H1 (cell line): Measurements from ENCODE around the gene RNF149. TPM values are rescaled to one million over a fixed set of nuclear protein-coding genes. Genes with fewer than 3 reads are reported as not detected.

ENCODE experiments used
- CTCF ChIA-PET: fragments of 300-600 bp; sonication (Branson Sonifier 250); formaldehyde crosslinking; loops from one replicate; lab custom pipeline; 2021; ENCODE audit not compliant: partially characterized antibody; lab: Charles Lee
- POLR2A ChIA-PET: fragments of 300-600 bp; sonication (Branson Sonifier 250); formaldehyde crosslinking; loops from one replicate; lab custom pipeline; 2021; ENCODE audit warnings: inconsistent platforms; ENCODE audit not compliant: partially characterized antibody; lab: Charles Lee
- DNase-seq, 2 experiments: peaks; one replicate each; pipeline versions ENCODE4 v3.0.0 to v3.0.0-alpha.2; 2010 to 2022; ENCODE audit warnings: low spot score in 2 of 2, low read depth in 1 of 2, mixed read lengths in 1 of 2
- FAIRE-seq: peaks from 2 replicates; lab custom pipeline; 2011; peaks lifted over from hg19 to GRCh38; lab: Jason Lieb, UNC
- H2AFZ ChIP-seq: 2 replicates; pipeline ENCODE4 v1.8.1; 2012; ENCODE audit warnings: low read length, inconsistent platforms
- H2AK5ac ChIP-seq: 2 replicates; pipeline ENCODE4 v1.6.1; 2013; ENCODE audit warnings: low read depth, low read length
- H2BK120ac ChIP-seq: replicated peaks from 2 replicates; pipeline ENCODE3; 2013; ENCODE audit warnings: low read depth, low read length, inconsistent platforms
- H2BK12ac ChIP-seq: 2 replicates; pipeline ENCODE4 v1.6.1; 2013; ENCODE audit warnings: low read depth, low read length
- H2BK15ac ChIP-seq: 2 replicates; pipeline ENCODE4 v1.6.1; 2013; ENCODE audit warnings: low read length
- H2BK20ac ChIP-seq: 2 replicates; pipeline ENCODE4 v1.6.1; 2013; ENCODE audit warnings: low read length
- H2BK5ac ChIP-seq: 2 replicates; pipeline ENCODE4 v1.6.1; 2013; ENCODE audit warnings: low read depth, low read length
- H3K14ac ChIP-seq: 2 replicates; pipeline ENCODE4 v1.6.1; 2013; ENCODE audit warnings: inconsistent platforms; ENCODE audit not compliant: insufficient read length
- H3K18ac ChIP-seq: 2 replicates; pipeline ENCODE4 v1.6.1; 2013; ENCODE audit warnings: low read length; ENCODE audit errors: extremely low read depth
- H3K23ac ChIP-seq: 2 replicates; pipeline ENCODE4 v1.6.1; 2013; ENCODE audit warnings: inconsistent platforms; ENCODE audit not compliant: insufficient read length
- H3K23me2 ChIP-seq: 2 replicates; pipeline ENCODE4 v1.6.1; 2013; ENCODE audit warnings: low read depth, low read length
- H3K27ac ChIP-seq: 2 replicates; pipeline ENCODE4 v1.6.1; 2011; ENCODE audit warnings: low read depth, low read length, inconsistent platforms
- H3K27me3 ChIP-seq, 4 experiments: replicated peaks in 1 of 4; 1 replicate in 1 of 4; 2 replicates in 3 of 4; pipeline versions ENCODE4 v1.6.1 to v1.8.1; 2011 to 2013; ENCODE audit warnings: low read length in 3 of 4, mild to moderate bottlenecking in 3 of 4, inconsistent platforms in 2 of 4, mixed read lengths in 2 of 4, moderate library complexity in 1 of 4; ENCODE audit not compliant: control insufficient read depth in 3 of 4, insufficient read depth in 3 of 4; ENCODE audit errors: extremely low read depth in 1 of 4
- H3K36me3 ChIP-seq, 4 experiments: 2 replicates each; pipeline versions ENCODE4 v1.6.1 to v1.8.1; 2011 to 2013; ENCODE audit warnings: mild to moderate bottlenecking in 4 of 4, low read length in 3 of 4, moderate library complexity in 2 of 4, control low read depth in 1 of 4, inconsistent platforms in 1 of 4; ENCODE audit not compliant: insufficient read depth in 4 of 4, control insufficient read depth in 2 of 4
- H3K4ac ChIP-seq: replicated peaks from 2 replicates; pipeline ENCODE3; 2013; ENCODE audit warnings: low read length, low read depth, mixed read lengths, inconsistent platforms; ENCODE audit not compliant: insufficient read length
- H3K4me1 ChIP-seq, 4 experiments: replicated peaks in 1 of 4; 1 replicate in 1 of 4; 2 replicates in 3 of 4; pipeline versions ENCODE4 v1.6.1 to v1.8.1; 2011 to 2013; ENCODE audit warnings: low read length in 3 of 4, inconsistent platforms in 2 of 4, mixed read lengths in 1 of 4; ENCODE audit not compliant: insufficient read depth in 4 of 4, control insufficient read depth in 3 of 4
- H3K4me2 ChIP-seq, 2 experiments: 2 replicates each; pipeline versions ENCODE4 v1.6.1 to v1.8.1; 2011 to 2013; ENCODE audit warnings: low read depth in 2 of 2, low read length in 2 of 2, control low read depth in 1 of 2, inconsistent platforms in 1 of 2, mild to moderate bottlenecking in 1 of 2; ENCODE audit not compliant: insufficient read depth in 1 of 2
- H3K4me3 ChIP-seq, 4 experiments: fragments of 200-600, 300-600 bp in 1 of 4; sonication (generic), shearing (Covaris generic), sonication (Bioruptor Twin) in 1 of 4; 2 replicates each; pipeline versions ENCODE4 v1.5.1 to v1.8.1; 2011 to 2016; ENCODE audit warnings: low read length in 4 of 4, low read depth in 3 of 4, control low read depth in 2 of 4, inconsistent platforms in 2 of 4, mild to moderate bottlenecking in 2 of 4, mixed read lengths in 1 of 4, moderate library complexity in 1 of 4; ENCODE audit not compliant: insufficient read depth in 2 of 4; ENCODE audit errors: extremely low read depth in 1 of 4
- H3K56ac ChIP-seq: replicated peaks from 2 replicates; pipeline ENCODE3; 2013; ENCODE audit warnings: low read depth, mild to moderate bottlenecking, mixed read lengths, low read length, inconsistent platforms; ENCODE audit not compliant: insufficient read length
- H3K79me1 ChIP-seq: 2 replicates; pipeline ENCODE4 v1.6.1; 2013; ENCODE audit warnings: low read depth, low read length, control low read depth
- H3K79me2 ChIP-seq, 2 experiments: 2 replicates each; pipeline versions ENCODE4 v1.6.1 to v1.8.1; 2012 to 2013; ENCODE audit warnings: low read length in 2 of 2, mild to moderate bottlenecking in 2 of 2, inconsistent platforms in 1 of 2; ENCODE audit not compliant: insufficient read depth in 2 of 2, control insufficient read depth in 1 of 2
- H3K9ac ChIP-seq, 4 experiments: replicated peaks in 1 of 4; 1 replicate in 1 of 4; 2 replicates in 3 of 4; pipeline versions ENCODE4 v1.6.1 to v1.8.1; 2011 to 2013; ENCODE audit warnings: low read depth in 3 of 4, low read length in 3 of 4, control low read depth in 2 of 4, mild to moderate bottlenecking in 2 of 4, moderate library complexity in 2 of 4, inconsistent platforms in 1 of 4; ENCODE audit errors: extremely low read depth in 1 of 4
- H3K9me3 ChIP-seq, 2 experiments: 2 replicates each; pipeline versions ENCODE4 v1.6.1 to v1.8.1; 2012 to 2013; ENCODE audit warnings: mild to moderate bottlenecking in 2 of 2, moderate library complexity in 2 of 2, control low read depth in 1 of 2, inconsistent platforms in 1 of 2, low read depth in 1 of 2, low read length in 1 of 2, mixed read lengths in 1 of 2; ENCODE audit not compliant: insufficient read depth in 2 of 2
- H4K20me1 ChIP-seq, 2 experiments: replicated peaks in 1 of 2; 2 replicates each; pipeline versions ENCODE3 to v1.8.1; 2011 to 2013; ENCODE audit warnings: inconsistent platforms in 2 of 2, low read length in 2 of 2, mild to moderate bottlenecking in 1 of 2; ENCODE audit not compliant: insufficient read depth in 2 of 2, control insufficient read depth in 1 of 2
- H4K5ac ChIP-seq: 2 replicates; pipeline ENCODE4 v1.6.1; 2013; ENCODE audit warnings: low read length, low read depth, mixed read lengths, inconsistent platforms; ENCODE audit not compliant: insufficient read length
- H4K8ac ChIP-seq: 2 replicates; pipeline ENCODE4 v1.8.0; 2013; ENCODE audit warnings: mild to moderate bottlenecking, moderate library complexity, low read length, inconsistent platforms; ENCODE audit not compliant: insufficient read depth; ENCODE audit errors: extremely low read depth
- H4K91ac ChIP-seq: replicated peaks from 2 replicates; pipeline ENCODE3; 2013; ENCODE audit warnings: low read length, mixed read lengths, inconsistent platforms; ENCODE audit not compliant: insufficient read length
- ASH2L ChIP-seq: fragments of 200-600, 300-600 bp; sonication (generic); IDR thresholded peaks from one replicate; pipeline ENCODE4 v1.7.1; 2017; ENCODE audit warnings: low read length
- BACH1 ChIP-seq: IDR thresholded peaks from 2 replicates; pipeline ENCODE4 v1.6.1; 2012; ENCODE audit warnings: low read length, improper control_type of control experiment
- CBX5 ChIP-seq: fragments of 300-800, 300-1000 bp; sonication (generic); IDR thresholded peaks from 2 replicates; pipeline ENCODE4 v1.7.1; 2016; ENCODE audit warnings: antibody characterized with exemption, low read length, low read depth
- E2F6 ChIP-seq: IDR thresholded peaks from 2 replicates; pipeline ENCODE4 v1.6.1; 2012; ENCODE audit warnings: inconsistent platforms
- EZH2 ChIP-seq: fragments of 200-600 bp; sonication (generic); IDR thresholded peaks from 2 replicates; pipeline ENCODE4 v1.7.1; 2012; ENCODE audit warnings: low read depth, mild to moderate bottlenecking, moderate library complexity, low read length, inconsistent platforms; ENCODE audit not compliant: severe bottlenecking
- SAP30 ChIP-seq: fragments of 300-600 bp; sonication (generic); IDR thresholded peaks from 2 replicates; pipeline ENCODE4 v1.7.1; 2012; ENCODE audit warnings: low read length, moderate library complexity, mild to moderate bottlenecking, inconsistent platforms; ENCODE audit not compliant: insufficient read depth, insufficient replicate concordance
- SIN3A ChIP-seq, 2 experiments: IDR thresholded peaks in 1 of 2; conservative IDR thresholded peaks in 1 of 2; 2 replicates each; pipeline ENCODE4 v1.6.1; 2011 to 2012; ENCODE audit warnings: low read length in 2 of 2, improper control_type of control experiment in 1 of 2, low read depth in 1 of 2, mild to moderate bottlenecking in 1 of 2
- SIRT6 ChIP-seq: IDR thresholded peaks from one replicate; pipeline ENCODE4 v1.7.1; 2012; ENCODE audit warnings: low read length, inconsistent platforms
- SIX5 ChIP-seq: IDR thresholded peaks from 2 replicates; pipeline ENCODE4 v1.6.1; 2011; ENCODE audit warnings: mild to moderate bottlenecking, low read depth, low read length
- SP1 ChIP-seq: IDR thresholded peaks from 2 replicates; pipeline ENCODE4 v1.6.1; 2011; ENCODE audit warnings: low read depth, low read length
- ZNF274 ChIP-seq: IDR thresholded peaks from 2 replicates; pipeline ENCODE4 v1.7.0; 2012; ENCODE audit warnings: low read length, borderline replicate concordance; ENCODE audit errors: extremely low read depth
- WGBS, 2 experiments: shearing (Covaris generic) in 1 of 2; methylation state at CpG; one replicate each; pipeline versions ENCODE4 v1.1.6 to v1.1.7; 2013 to 2015; ENCODE audit warnings: low lambda C conversion rate in 2 of 2, mixed read lengths in 2 of 2, inconsistent platforms in 1 of 2, low coverage in 1 of 2, missing lambda C conversion rate in 1 of 2; ENCODE audit not compliant: insufficient replicate concordance in 2 of 2, insufficient coverage in 1 of 2, insufficient read length in 1 of 2; ENCODE audit errors: extremely low coverage in 1 of 2, missing lambda C conversion rate in 1 of 2; 5-methylcytosine and 5-hydroxymethylcytosine counted together
- polyA plus RNA-seq, 7 experiments: library from polyadenylated mRNA; depleted of rRNA in 3 of 7; stranded (reverse) in 5 of 7; unstranded in 2 of 7; fragments of >200 nt in 5 of 7; fragments of 200-250 nt in 2 of 7; gene quantifications; 1 replicate in 5 of 7; 2 replicates in 1 of 7; 4 replicates in 1 of 7; pipeline versions ENCODE4 v1.2.1 to v1.2.3, GENCODE V29; 2011 to 2013; ENCODE audit warnings: missing spikeins in 2 of 7, mixed read lengths in 2 of 7
- total RNA-seq: library from RNA; stranded (reverse); fragmentation: NEBNext Ultra II Directional; extraction: Animal tissue kit (Norgen Biotek cat#: 25700); gene quantifications from 2 replicates; pipeline ENCODE4 v1.2.1, GENCODE V29; 2021

The RNF149 gene
- total and polyA plus RNA-seq, 2 of the 8 experiments (the other 6 are each of a cell fraction or from before 2014, with no cell fraction given) = 16.6 to 28.2 TPM

DNA sequence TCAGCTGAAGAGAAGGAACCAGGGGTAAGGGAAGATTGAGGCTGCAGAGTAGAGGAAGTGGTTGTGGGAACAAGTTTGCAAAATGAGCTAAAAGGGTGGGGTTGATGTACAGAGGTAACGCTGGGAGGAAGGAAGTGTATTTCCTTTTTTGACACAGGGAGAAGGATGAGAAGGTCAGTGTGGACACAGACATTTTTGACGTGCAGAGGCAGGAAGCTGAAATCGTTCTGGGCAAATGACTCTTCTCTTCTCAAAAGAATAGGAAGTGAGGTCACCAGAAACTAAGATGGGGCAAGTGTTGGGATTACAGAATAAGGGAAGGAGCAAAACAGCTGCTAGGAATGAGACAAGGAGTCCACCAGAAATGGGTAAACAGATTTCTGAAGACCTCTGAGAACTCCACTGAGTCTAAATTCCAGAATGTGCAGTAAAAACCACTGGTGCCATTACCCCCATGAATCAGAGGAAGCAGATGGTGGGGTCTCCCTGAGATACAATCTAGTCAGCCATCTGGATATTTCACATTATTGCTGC is 20.0 kb upstream of the RNF149 start:
- Histone ChIP-seq H2AK5ac (peak overlapping the region; percentile 7; the same call in 1 of the 2 replicates), H4K8ac (no peak overlapping the region), H3K18ac (peak overlapping the region; percentile 55), H3K27me3 (no peaks in the 10 kb centered on the region), H3K27ac (no peak overlapping the region; the same call in 1 of the 2 replicates), H3K9ac (no peak overlapping the region), H2AFZ (peak overlapping the region; percentile 95; the same call in 1 of the 2 replicates), H2BK5ac (peak overlapping the region; percentile 57; the same call in 1 of the 2 replicates), H3K4me2 (peak overlapping the region; percentile 52 to 64; a peak in 3 of 4 replicates), H3K79me1 (no peaks in the 10 kb centered on the region), H2BK120ac (peak overlapping the region; percentile 2), H3K79me2 (no peaks in the 10 kb centered on the region), H2BK15ac (no peak overlapping the region), H4K20me1 (no peaks in the 10 kb centered on the region), H3K9me3 (peaks cover 0 to 9% of the 10 kb centered on the region in 2 experiments; a peak in 2 of 4 replicates), H3K23me2 (no peaks in the 10 kb centered on the region), H3K14ac (no peak overlapping the region), H3K23ac (no peak overlapping the region), H2BK12ac (peak overlapping the region; percentile 63), H3K4ac (no peak overlapping the region), H3K36me3 (no peaks in the 10 kb centered on the region), H3K4me3 (no peak overlapping the region; a peak in 1 of 8 replicates), H4K91ac (peak overlapping the region; percentile 27), H3K56ac (no peak overlapping the region), H4K5ac (no peak overlapping the region), H2BK20ac (peak overlapping the region; percentile 97; the same call in 1 of the 2 replicates), H3K4me1 (peaks cover 10 to 27% (median 17%) of the 10 kb centered on the region in 4 experiments; a peak in 6 of 7 replicates)
- no peak for FAIRE-seq
- no peak for DNase-seq
- ChIA-PET CTCF (interaction anchor here (1.0 to 4.7 kb wide), 5 partner anchors 13 to 76 kb away, joined by 3 to 19 read pairs (median 3); partner anchors contain the start of genes CNOT11 and CREG2), POLR2A (interaction anchor here (1.0 to 1.4 kb wide), 3 partner anchors 8 to 20 kb away, joined by 3 to 5 read pairs (median 3); partner anchors contain the start of gene RNF149)
- TF ChIP-seq SIX5 (no peak), SAP30 (no peak), ASH2L (no peak), EZH2 (no peak), SIN3A (conservative IDR thresholded peaks at IDR 0.05 in 1 of 2, IDR thresholded peaks at IDR 0.05 in 1 of 2; ENCODE audit: low read depth in 1 of 2, low read length in 2 of 2) (no peak), SIRT6 (no peak), SP1 (no peak), BACH1 (no peak), E2F6 (no peak), ZNF274 (no peak), CBX5 (no peak)
- WGBS, 2 experiments = 83% methylated on average over 3 of the region's 3 CpGs; no CpG with 5 or more reads in 1 of the 2 experiments
